Loucy (cell line): ENCODE results near the gene GADL1.

ENCODE experiments used
- H2AFZ ChIP-seq: fragments of 200-600 bp; sonication (generic); 2 replicates; pipeline ENCODE4 v1.6.0; 2016; ENCODE audit warnings: antibody characterized with exemption, mild to moderate bottlenecking, low read length, moderate library complexity
- H3F3A ChIP-seq: fragments of 200-600 bp; 2 replicates; pipeline ENCODE4 v1.6.0; 2016; ENCODE audit warnings: antibody characterized with exemption, low read depth, mild to moderate bottlenecking
- H3K27me3 ChIP-seq: fragments of 200-600 bp; sonication (generic); 2 replicates; pipeline ENCODE4 v1.6.1; 2014; ENCODE audit warnings: low read length, mild to moderate bottlenecking; ENCODE audit not compliant: insufficient read depth, poor library complexity, severe bottlenecking
- H3K36me3 ChIP-seq: fragments of 200-600 bp; sonication (generic); 2 replicates; pipeline ENCODE4 v1.6.1; 2016; ENCODE audit warnings: low read length; ENCODE audit not compliant: insufficient read depth
- H3K4me1 ChIP-seq: fragments of 200-600 bp; sonication (generic); 2 replicates; pipeline ENCODE4 v1.5.1; 2014; ENCODE audit warnings: low read length, mild to moderate bottlenecking; ENCODE audit not compliant: insufficient read depth, poor library complexity, severe bottlenecking
- H3K4me2 ChIP-seq: fragments of 200-600 bp; sonication (generic); 2 replicates; pipeline ENCODE4 v1.6.0; 2014; ENCODE audit warnings: antibody characterized with exemption, low read length, low read depth, mild to moderate bottlenecking; ENCODE audit not compliant: poor library complexity, severe bottlenecking
- H3K4me3 ChIP-seq: fragments of 200-600 bp; sonication (generic); 2 replicates; pipeline ENCODE4 v1.5.1; 2014; ENCODE audit warnings: low read length, mild to moderate bottlenecking, mixed read lengths; ENCODE audit not compliant: poor library complexity, severe bottlenecking
- H3K79me2 ChIP-seq: fragments of 200-600 bp; sonication (generic); 2 replicates; pipeline ENCODE4 v1.6.1; 2014; ENCODE audit warnings: low read length; ENCODE audit not compliant: insufficient read depth
- H3K9ac ChIP-seq: fragments of 200-600 bp; sonication (generic); 2 replicates; pipeline ENCODE4 v1.6.0; 2014; ENCODE audit warnings: mild to moderate bottlenecking, low read depth, low read length, moderate library complexity; ENCODE audit not compliant: poor library complexity, severe bottlenecking
- H3K9me2 ChIP-seq: fragments of 200-600 bp; sonication (generic); replicated peaks from 2 replicates; pipeline ENCODE4 v1.6.1; 2016; ENCODE audit warnings: low read depth, low read length, mixed read lengths
- H3K9me3 ChIP-seq: fragments of 200-600 bp; sonication (generic); 2 replicates; pipeline ENCODE4 v1.6.1; 2014; ENCODE audit warnings: mild to moderate bottlenecking, antibody characterized with exemption, low read length, low read depth; ENCODE audit not compliant: insufficient read depth
- H4K20me1 ChIP-seq: fragments of 200-600 bp; sonication (generic); 2 replicates; pipeline ENCODE4 v1.6.0; 2014; ENCODE audit warnings: antibody characterized with exemption, low read length, mild to moderate bottlenecking; ENCODE audit not compliant: insufficient read depth, poor library complexity, severe bottlenecking
- EZH2phosphoT487 ChIP-seq: fragments of 200-600 bp; IDR thresholded peaks from 2 replicates; pipeline ENCODE4 v1.6.1; 2018; ENCODE audit warnings: antibody characterized with exemption, mild to moderate bottlenecking, moderate library complexity, borderline replicate concordance
- TF ChIP-seq, protein P1 (sequence below): fragments of 200-600 bp; sonication (generic); conservative IDR thresholded peaks from 2 replicates; pipeline ENCODE4 v1.5.1; 2014; ENCODE audit warnings: mild to moderate bottlenecking, antibody characterized with exemption, low read length

The GADL1 gene

DNA sequence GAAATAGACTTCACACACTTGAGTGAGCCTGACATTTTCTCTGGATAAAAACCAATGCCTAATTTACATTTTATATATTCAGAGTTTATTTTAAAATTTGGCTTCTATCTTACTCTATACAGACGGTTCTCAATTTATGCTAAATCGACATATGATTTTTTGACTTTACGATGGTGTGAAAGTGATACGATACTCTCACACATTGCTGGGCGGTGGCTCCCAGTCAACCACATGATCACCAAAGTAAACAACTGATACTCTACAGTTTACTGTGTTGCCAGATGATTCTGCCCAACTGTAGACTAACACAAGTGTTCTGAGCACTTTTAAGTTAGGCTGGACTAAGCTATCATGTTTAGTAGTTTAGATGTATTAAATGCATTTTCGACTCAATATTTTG, 25.1 kb upstream of the GADL1 start:
- TF ChIP-seq EZH2phosphoT487: no peak
- TF ChIP-seq, protein P1, sequence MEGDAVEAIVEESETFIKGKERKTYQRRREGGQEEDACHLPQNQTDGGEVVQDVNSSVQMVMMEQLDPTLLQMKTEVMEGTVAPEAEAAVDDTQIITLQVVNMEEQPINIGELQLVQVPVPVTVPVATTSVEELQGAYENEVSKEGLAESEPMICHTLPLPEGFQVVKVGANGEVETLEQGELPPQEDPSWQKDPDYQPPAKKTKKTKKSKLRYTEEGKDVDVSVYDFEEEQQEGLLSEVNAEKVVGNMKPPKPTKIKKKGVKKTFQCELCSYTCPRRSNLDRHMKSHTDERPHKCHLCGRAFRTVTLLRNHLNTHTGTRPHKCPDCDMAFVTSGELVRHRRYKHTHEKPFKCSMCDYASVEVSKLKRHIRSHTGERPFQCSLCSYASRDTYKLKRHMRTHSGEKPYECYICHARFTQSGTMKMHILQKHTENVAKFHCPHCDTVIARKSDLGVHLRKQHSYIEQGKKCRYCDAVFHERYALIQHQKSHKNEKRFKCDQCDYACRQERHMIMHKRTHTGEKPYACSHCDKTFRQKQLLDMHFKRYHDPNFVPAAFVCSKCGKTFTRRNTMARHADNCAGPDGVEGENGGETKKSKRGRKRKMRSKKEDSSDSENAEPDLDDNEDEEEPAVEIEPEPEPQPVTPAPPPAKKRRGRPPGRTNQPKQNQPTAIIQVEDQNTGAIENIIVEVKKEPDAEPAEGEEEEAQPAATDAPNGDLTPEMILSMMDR: no peak
- H3F3A ChIP-seq: no peaks in the 10 kb centered on the region

DNA sequence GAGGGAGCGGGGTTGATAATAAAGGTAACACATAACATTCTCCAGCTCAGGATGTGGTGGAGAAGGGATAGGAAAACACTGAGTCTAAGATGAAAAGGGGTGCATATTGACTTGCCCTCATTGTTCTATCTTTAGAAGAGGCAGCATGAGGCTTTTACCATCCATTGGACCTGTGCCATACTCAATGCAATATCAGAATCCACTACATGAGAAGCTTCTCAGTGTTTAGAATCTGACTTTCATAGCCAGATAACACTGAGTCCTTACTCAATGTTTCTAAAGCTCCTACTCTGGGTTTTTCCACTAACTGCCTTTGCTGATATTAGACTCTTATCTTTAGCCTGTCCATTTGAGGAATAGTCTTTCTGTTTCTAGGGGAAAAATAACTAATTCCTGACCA, 24.3 kb upstream of the GADL1 start:
- no peaks in the 10 kb centered on the region for H3K9me3 ChIP-seq
- no peak overlapping the region for H3K4me2 ChIP-seq
- H3K79me2 ChIP-seq: no peaks in the 10 kb centered on the region

More for the DNA sequence above, 25.1 kb upstream of the GADL1 start:
- peaks cover 5% of the 10 kb centered on the region for H3K4me1 ChIP-seq
- H4K20me1 ChIP-seq: no peaks in the 10 kb centered on the region
- no peak overlapping the region for H3K9ac ChIP-seq
- no peaks in the 10 kb centered on the region for H3K9me3 ChIP-seq
- no peak overlapping the region for H3K4me3 ChIP-seq
- H3K9me2 ChIP-seq: no peaks in the 10 kb centered on the region
- no peaks in the 10 kb centered on the region for H3K36me3 ChIP-seq
- H3K27me3 ChIP-seq: no peaks in the 10 kb centered on the region
- H2AFZ ChIP-seq: no peak overlapping the region
- no peaks in the 10 kb centered on the region for H3K79me2 ChIP-seq
- H3K4me2 ChIP-seq: no peak overlapping the region

DNA sequence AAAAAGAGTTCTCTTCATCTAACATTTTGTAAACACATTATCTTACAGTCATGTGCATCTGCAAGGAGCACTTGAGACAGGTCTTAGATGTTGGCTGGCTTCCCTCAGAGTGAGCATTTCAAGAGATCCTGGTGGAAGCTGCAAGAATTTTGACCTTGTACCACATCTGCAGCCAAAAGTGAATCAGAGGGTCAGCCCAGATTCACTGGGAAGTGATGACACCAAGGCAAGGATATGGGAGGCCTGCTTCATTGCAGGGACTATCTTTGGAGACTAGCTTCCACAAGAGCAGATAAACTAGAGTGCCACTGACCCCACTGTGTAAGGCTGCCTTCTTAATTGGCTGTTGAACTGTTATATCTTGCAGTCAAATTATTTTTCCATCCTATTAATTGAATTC, 21.3 kb upstream of the GADL1 start:
- no peaks in the 10 kb centered on the region for H4K20me1 ChIP-seq
- peaks cover 5% of the 10 kb centered on the region for H3K4me1 ChIP-seq
- no peak overlapping the region for H3K4me2 ChIP-seq
- no peak overlapping the region for H3K4me3 ChIP-seq
- no peak overlapping the region for H2AFZ ChIP-seq
- no peaks in the 10 kb centered on the region for H3K9me3 ChIP-seq
- no peak overlapping the region for H3K9ac ChIP-seq
- no peaks in the 10 kb centered on the region for H3K27me3 ChIP-seq
- H3K79me2 ChIP-seq: no peaks in the 10 kb centered on the region
- H3K36me3 ChIP-seq: no peaks in the 10 kb centered on the region
- H3K9me2 ChIP-seq: no peaks in the 10 kb centered on the region
- TF ChIP-seq, protein P1: no peak
- TF ChIP-seq EZH2phosphoT487: no peak
- no peaks in the 10 kb centered on the region for H3F3A ChIP-seq

More for the DNA sequence above, 24.3 kb upstream of the GADL1 start:
- no peaks in the 10 kb centered on the region for H3F3A ChIP-seq
- no peak for TF ChIP-seq EZH2phosphoT487
- TF ChIP-seq, protein P1: no peak
- no peaks in the 10 kb centered on the region for H4K20me1 ChIP-seq
- H3K9ac ChIP-seq: no peak overlapping the region
- no peak overlapping the region for H2AFZ ChIP-seq
- no peaks in the 10 kb centered on the region for H3K36me3 ChIP-seq
- no peaks in the 10 kb centered on the region for H3K27me3 ChIP-seq
- peaks cover 5% of the 10 kb centered on the region for H3K4me1 ChIP-seq
- no peaks in the 10 kb centered on the region for H3K9me2 ChIP-seq
- no peak overlapping the region for H3K4me3 ChIP-seq
